IMR-90 (cell line): ENCODE measurements around the gene FBXW7.

Experiments
- BHLHE40 ChIP-seq: fragments of 150-350 bp; IDR thresholded peaks from 2 replicates; pipeline ENCODE4 v1.6.1; 2016; ENCODE audit warnings: mild to moderate bottlenecking, low read depth, low read length
- CEBPB ChIP-seq: IDR thresholded peaks from 2 replicates; pipeline ENCODE4 v1.6.1; 2012; ENCODE audit warnings: low read depth, low read length, improper control_type of control experiment
- CHD1 ChIP-seq: IDR thresholded peaks from 2 replicates; pipeline ENCODE4 v1.6.1; 2012; ENCODE audit warnings: low read depth, low read length, improper control_type of control experiment
- MAFK ChIP-seq: IDR thresholded peaks from 2 replicates; pipeline ENCODE4 v1.6.1; 2012; ENCODE audit warnings: low read depth, low read length, improper control_type of control experiment
- POLR2A ChIP-seq: IDR thresholded peaks from 2 replicates; pipeline ENCODE4 v1.6.1; 2012; ENCODE audit warnings: mild to moderate bottlenecking, low read depth, low read length
- RAD21 ChIP-seq: IDR thresholded peaks from 2 replicates; pipeline ENCODE4 v1.6.1; 2012; ENCODE audit warnings: low read length, improper control_type of control experiment
- TF ChIP-seq, protein P1 (sequence below): conservative IDR thresholded peaks from 2 replicates; pipeline ENCODE4 v1.5.1; 2012; ENCODE audit warnings: mild to moderate bottlenecking, low read depth, low read length, improper control_type of control experiment
- TF ChIP-seq, protein P2 (sequence below): fragments of 150-350 bp; IDR thresholded peaks from 2 replicates; pipeline ENCODE4 v1.6.1; 2017; ENCODE audit warnings: mild to moderate bottlenecking, antibody characterized with exemption, low read length, low read depth

DNA sequence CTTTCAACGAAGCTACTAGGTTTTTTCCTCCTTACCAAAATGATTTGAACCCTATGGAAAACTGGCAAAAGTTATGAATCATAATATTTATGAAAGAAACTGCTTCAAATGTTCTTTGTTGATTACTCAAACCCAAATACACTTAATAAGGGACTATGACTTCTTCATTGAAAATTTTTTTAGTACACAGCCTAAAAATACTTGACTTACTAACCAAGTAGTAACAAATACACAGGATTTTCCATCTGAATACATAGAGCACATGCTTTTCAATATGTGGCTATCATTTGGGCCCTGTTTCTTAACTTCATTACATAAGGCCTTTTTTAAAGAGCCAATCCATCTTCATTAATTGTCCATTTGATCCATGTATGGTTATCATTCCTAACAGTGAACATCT is 171.5 kb downstream of the FBXW7 start:
- TF ChIP-seq RAD21 (no peak), POLR2A (no peak), CHD1 (no peak), CEBPB (no peak), BHLHE40 (no peak), MAFK (no peak)
- TF ChIP-seq, protein P1, sequence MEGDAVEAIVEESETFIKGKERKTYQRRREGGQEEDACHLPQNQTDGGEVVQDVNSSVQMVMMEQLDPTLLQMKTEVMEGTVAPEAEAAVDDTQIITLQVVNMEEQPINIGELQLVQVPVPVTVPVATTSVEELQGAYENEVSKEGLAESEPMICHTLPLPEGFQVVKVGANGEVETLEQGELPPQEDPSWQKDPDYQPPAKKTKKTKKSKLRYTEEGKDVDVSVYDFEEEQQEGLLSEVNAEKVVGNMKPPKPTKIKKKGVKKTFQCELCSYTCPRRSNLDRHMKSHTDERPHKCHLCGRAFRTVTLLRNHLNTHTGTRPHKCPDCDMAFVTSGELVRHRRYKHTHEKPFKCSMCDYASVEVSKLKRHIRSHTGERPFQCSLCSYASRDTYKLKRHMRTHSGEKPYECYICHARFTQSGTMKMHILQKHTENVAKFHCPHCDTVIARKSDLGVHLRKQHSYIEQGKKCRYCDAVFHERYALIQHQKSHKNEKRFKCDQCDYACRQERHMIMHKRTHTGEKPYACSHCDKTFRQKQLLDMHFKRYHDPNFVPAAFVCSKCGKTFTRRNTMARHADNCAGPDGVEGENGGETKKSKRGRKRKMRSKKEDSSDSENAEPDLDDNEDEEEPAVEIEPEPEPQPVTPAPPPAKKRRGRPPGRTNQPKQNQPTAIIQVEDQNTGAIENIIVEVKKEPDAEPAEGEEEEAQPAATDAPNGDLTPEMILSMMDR: no peak
- TF ChIP-seq, protein P2, sequence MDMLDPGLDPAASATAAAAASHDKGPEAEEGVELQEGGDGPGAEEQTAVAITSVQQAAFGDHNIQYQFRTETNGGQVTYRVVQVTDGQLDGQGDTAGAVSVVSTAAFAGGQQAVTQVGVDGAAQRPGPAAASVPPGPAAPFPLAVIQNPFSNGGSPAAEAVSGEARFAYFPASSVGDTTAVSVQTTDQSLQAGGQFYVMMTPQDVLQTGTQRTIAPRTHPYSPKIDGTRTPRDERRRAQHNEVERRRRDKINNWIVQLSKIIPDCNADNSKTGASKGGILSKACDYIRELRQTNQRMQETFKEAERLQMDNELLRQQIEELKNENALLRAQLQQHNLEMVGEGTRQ: no peak
